RWPE2 (cell line): ENCODE measurements around the gene PXN.

Source experiments
- ATAC-seq: fragments of 200-7000 bp; cut with Tn5 transposase; 3 replicates; pipeline ENCODE4 v1.9.1; 2021; ENCODE audit warnings: low read depth
- DNase-seq: peaks from one replicate; pipeline ENCODE4 v3.0.0-alpha.2; 2020; ENCODE audit warnings: low spot score
- H3K27ac ChIP-seq: fragments of 450-650 bp; 2 replicates; pipeline ENCODE4 v1.5.1; 2017; ENCODE audit warnings: mild to moderate bottlenecking; ENCODE audit not compliant: poor library complexity, severe bottlenecking
- H3K27me3 ChIP-seq: fragments of 250-450 bp; sonication (Bioruptor Pico); 2 replicates; pipeline ENCODE4 v1.5.1; 2021; ENCODE audit warnings: mild to moderate bottlenecking, moderate library complexity; ENCODE audit not compliant: insufficient read depth, poor library complexity, severe bottlenecking
- H3K36me3 ChIP-seq: fragments of 250-450 bp; sonication (Bioruptor Pico); 2 replicates; pipeline ENCODE4 v1.5.1; 2020; ENCODE audit warnings: low read depth, mild to moderate bottlenecking, moderate library complexity
- H3K4me1 ChIP-seq: fragments of 250-450 bp; sonication (Bioruptor Pico); 2 replicates; pipeline ENCODE4 v1.5.1; 2021; ENCODE audit warnings: mild to moderate bottlenecking, moderate library complexity; ENCODE audit not compliant: insufficient read depth, poor library complexity, severe bottlenecking
- H3K4me3 ChIP-seq: fragments of 250-450 bp; sonication (Bioruptor Pico); 2 replicates; pipeline ENCODE4 v1.5.1; 2021; ENCODE audit warnings: mild to moderate bottlenecking, moderate library complexity; ENCODE audit not compliant: severe bottlenecking
- H3K9me3 ChIP-seq: fragments of 250-450 bp; sonication (Bioruptor Pico); 2 replicates; pipeline ENCODE4 v1.5.1; 2021; ENCODE audit warnings: mild to moderate bottlenecking, moderate library complexity; ENCODE audit not compliant: severe bottlenecking
- CTCF ChIP-seq: fragments of 450-650 bp; IDR thresholded peaks from one replicate; pipeline ENCODE4 v1.5.1; 2017; ENCODE audit warnings: mild to moderate bottlenecking, moderate library complexity; ENCODE audit not compliant: poor library complexity, severe bottlenecking

Gene PXN

GRCh38 chr12:120169946-120170345, 95.6 kb downstream of the PXN start:
- no peak for DNase-seq
- H3K36me3 ChIP-seq, result peaks cover 95% of the 10 kb centered on the region
- H3K27ac ChIP-seq, result no peak overlapping the region
- no peaks in the 10 kb centered on the region for H3K9me3 ChIP-seq
- H3K4me1 ChIP-seq, result no peaks in the 10 kb centered on the region
- H3K27me3 ChIP-seq, result no peaks in the 10 kb centered on the region
- no peak for TF ChIP-seq CTCF
- no peak overlapping the region for H3K4me3 ChIP-seq
- ATAC-seq, result no peak; the same call in 1 of the 3 replicates

DNA sequence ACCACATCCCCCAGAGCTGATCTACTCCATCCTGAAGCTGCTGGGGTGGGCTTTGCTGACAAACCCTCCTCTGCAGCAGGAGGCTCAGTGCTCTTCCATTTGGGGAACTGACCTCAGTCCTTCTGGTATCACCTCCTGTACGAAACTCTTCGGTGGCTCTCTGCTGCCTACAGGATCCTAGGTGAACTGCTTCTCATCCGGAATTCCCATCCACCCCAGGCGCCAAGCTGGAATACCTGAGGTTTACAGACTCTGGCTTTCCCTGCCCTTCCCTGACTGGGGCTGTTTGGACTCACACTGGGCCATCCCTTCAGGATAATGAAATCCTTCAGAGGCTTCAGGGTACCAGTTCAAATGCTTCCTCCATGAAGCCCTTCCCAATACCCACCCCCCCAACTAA, 97.2 kb downstream of the PXN start:
- ATAC-seq (0 out of 3 replicates have a peak, but pooled peaks have one; percentile 23), DNase-seq (no peak)
- Histone ChIP-seq H3K4me3 (no peak overlapping the region), H3K27me3 (no peaks in the 10 kb centered on the region), H3K36me3 (peaks cover 95% of the 10 kb centered on the region), H3K9me3 (no peaks in the 10 kb centered on the region), H3K27ac (no peak overlapping the region), H3K4me1 (no peaks in the 10 kb centered on the region)
- TF ChIP-seq CTCF, result no peak

DNA sequence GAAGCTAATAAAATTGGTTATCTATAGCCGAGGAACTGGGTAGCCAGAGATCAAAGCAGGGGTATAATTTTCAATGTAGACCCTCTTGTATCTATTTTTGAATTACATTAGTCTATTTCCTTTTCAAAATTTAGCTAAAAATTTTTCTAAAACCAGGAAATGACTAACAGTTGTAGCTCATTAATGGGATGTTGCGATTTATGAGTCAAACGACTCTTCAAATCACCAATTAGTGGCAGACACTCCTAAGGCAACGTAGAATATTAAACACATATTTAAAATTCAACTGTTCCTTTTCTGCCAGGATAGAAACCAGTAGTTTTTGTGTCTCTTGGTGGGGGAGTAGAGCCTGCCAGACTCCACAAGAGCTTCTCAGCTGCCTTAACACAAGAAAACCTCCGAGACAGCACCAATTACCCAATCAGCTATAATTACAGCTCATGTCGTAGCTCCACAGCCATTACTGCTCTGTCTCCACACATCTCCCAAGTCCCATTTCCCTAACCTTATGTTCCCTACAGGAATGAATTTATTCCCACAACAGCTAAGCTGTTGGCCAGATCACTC, 97.9 kb downstream of the PXN start:
- H3K27ac ChIP-seq, result no peak overlapping the region
- TF ChIP-seq CTCF, result no peak
- H3K4me1 ChIP-seq, result no peaks in the 10 kb centered on the region
- no peak overlapping the region for H3K4me3 ChIP-seq
- ATAC-seq, result no peak
- no peak for DNase-seq
- no peaks in the 10 kb centered on the region for H3K27me3 ChIP-seq
- H3K36me3 ChIP-seq, result peaks cover 95% of the 10 kb centered on the region
- no peaks in the 10 kb centered on the region for H3K9me3 ChIP-seq

DNA sequence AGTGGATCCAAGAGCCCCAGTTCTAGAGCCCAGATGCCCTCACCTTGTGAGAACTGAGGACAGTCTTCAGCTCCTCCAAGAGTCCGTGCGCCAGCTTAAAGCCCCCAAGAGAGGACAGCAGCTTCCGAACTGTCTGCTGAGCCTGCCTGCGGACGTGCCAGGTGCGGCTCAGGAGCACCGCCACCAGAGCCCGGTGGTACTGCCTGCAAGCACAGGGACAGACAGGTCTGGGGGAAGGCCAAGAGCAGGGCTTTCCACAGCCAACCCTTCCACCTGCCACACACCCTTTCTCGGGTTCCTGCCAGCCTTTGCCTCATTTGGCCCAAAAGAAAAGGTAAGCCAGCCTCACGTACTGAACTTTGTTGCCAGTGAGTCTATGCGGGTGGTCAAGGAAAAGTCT, 101.2 kb downstream of the PXN start:
- peaks cover 95% of the 10 kb centered on the region for H3K36me3 ChIP-seq
- H3K4me3 ChIP-seq, result no peak overlapping the region
- H3K4me1 ChIP-seq, result no peaks in the 10 kb centered on the region
- no peak for DNase-seq
- no peaks in the 10 kb centered on the region for H3K9me3 ChIP-seq
- no peaks in the 10 kb centered on the region for H3K27me3 ChIP-seq
- no peak for TF ChIP-seq CTCF
- ATAC-seq, result no peak
- no peak overlapping the region for H3K27ac ChIP-seq

GRCh38 chr12:120162763-120163162, 102.8 kb downstream of the PXN start:
- H3K27ac ChIP-seq, result no peak overlapping the region
- DNase-seq, result no peak
- H3K36me3 ChIP-seq, result peaks cover 100% of the 10 kb centered on the region
- no peaks in the 10 kb centered on the region for H3K27me3 ChIP-seq
- H3K4me1 ChIP-seq, result no peaks in the 10 kb centered on the region
- no peak overlapping the region for H3K4me3 ChIP-seq
- ATAC-seq, result no peak
- H3K9me3 ChIP-seq, result no peaks in the 10 kb centered on the region
- TF ChIP-seq CTCF, result no peak
